NB4 (cell line): ENCODE data around the gene DAB1.

ENCODE experiments used
- TF ChIP-seq, protein P1 (sequence below): IDR thresholded peaks from one replicate; pipeline ENCODE4 v1.5.1; 2012; ENCODE audit warnings: low read depth, low read length
- TF ChIP-seq, protein P2 (sequence below): IDR thresholded peaks from 2 replicates; pipeline ENCODE4 v1.6.1; 2011; ENCODE audit warnings: low read depth, low read length

DNA sequence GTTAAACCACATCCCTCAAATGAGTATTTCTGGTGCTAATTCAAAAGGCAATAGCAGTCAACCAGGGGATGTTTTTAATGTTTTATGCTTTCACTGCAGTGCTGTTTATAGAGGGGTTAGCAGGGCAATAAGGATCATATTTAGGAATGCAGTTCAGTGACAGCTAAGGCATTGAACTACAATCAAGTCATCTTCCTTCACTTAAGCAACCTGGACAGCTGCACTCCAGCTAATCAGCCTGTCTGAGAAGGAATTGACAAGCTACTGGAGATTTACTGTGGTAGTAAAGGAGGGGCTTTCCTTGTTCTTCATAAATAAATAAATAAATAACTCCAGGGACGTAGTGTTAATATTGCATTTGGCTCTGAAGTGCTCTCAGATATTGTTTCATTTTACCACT, 93.9 kb downstream of the DAB1 start:
- TF ChIP-seq, protein P1, sequence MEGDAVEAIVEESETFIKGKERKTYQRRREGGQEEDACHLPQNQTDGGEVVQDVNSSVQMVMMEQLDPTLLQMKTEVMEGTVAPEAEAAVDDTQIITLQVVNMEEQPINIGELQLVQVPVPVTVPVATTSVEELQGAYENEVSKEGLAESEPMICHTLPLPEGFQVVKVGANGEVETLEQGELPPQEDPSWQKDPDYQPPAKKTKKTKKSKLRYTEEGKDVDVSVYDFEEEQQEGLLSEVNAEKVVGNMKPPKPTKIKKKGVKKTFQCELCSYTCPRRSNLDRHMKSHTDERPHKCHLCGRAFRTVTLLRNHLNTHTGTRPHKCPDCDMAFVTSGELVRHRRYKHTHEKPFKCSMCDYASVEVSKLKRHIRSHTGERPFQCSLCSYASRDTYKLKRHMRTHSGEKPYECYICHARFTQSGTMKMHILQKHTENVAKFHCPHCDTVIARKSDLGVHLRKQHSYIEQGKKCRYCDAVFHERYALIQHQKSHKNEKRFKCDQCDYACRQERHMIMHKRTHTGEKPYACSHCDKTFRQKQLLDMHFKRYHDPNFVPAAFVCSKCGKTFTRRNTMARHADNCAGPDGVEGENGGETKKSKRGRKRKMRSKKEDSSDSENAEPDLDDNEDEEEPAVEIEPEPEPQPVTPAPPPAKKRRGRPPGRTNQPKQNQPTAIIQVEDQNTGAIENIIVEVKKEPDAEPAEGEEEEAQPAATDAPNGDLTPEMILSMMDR, result no peak
- TF ChIP-seq, protein P2, sequence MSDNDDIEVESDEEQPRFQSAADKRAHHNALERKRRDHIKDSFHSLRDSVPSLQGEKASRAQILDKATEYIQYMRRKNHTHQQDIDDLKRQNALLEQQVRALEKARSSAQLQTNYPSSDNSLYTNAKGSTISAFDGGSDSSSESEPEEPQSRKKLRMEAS, result no peak
